ENCODE results near the gene FILIP1L.

DNA sequence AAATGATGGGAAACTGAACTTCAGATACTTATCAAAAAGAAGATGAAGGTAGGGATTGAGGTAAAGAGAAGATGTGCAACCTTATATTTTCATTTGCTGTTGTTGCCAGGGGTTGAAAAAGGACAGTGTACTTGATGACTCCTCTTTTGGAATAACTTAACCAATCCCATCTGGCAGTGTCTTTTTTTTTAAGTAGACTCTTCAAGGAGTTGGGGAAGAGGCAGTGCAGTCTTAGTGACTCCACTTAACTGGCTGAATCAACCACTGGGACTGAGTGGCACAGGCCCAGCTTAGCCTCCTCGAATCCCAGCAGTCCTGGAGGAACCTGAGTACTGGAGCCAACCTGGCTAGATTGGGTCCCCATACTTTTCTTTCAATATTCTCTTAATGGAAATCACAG lies 27.3 kb upstream of the FILIP1L start:
- no peak for TF ChIP-seq ZFP3 (CRISPR knock-in tag; IDR thresholded peaks at IDR 0.05)
- no peak for TF ChIP-seq ZNF70 (CRISPR knock-in tag; IDR thresholded peaks at IDR 0.05)
- TF ChIP-seq OSR1 (CRISPR knock-in tag; IDR thresholded peaks at IDR 0.05) = no peak
- TF ChIP-seq ZNF565 (CRISPR knock-in tag; conservative IDR thresholded peaks at IDR 0.05; ENCODE audit: low read depth) = no peak
- TF ChIP-seq TOX (CRISPR knock-in tag; IDR thresholded peaks at IDR 0.05; ENCODE audit: borderline replicate concordance) = no peak
- TF ChIP-seq BACH2 (CRISPR knock-in tag; IDR thresholded peaks at IDR 0.05; ENCODE audit: borderline replicate concordance) = no peak
- no peak for TF ChIP-seq ESRRG (CRISPR knock-in tag; IDR thresholded peaks at IDR 0.05)
